HG03439 (cell line): ENCODE data around the gene PSENEN.

ENCODE experiments used
- ATAC-seq: cut with Tn5 transposase; IDR thresholded peaks from one replicate; pipeline ENCODE4 v1.9.1; 2021; ENCODE audit warnings: mild to moderate bottlenecking, moderate library complexity; ENCODE audit not compliant: unreplicated experiment

PSENEN gene

GRCh38 chr19:35745328-35746086 is at the start of gene PSENEN, which contains the start of gene U2AF1L4:
Gene PSENEN (plus strand): TSS chr19:35745651. CDS start chr19:35745931, 280 bp downstream.
Gene U2AF1L4 (minus strand): TSS chr19:35745418. CDS start chr19:35745391, 27 bp downstream.
- ATAC-seq: peak; percentile 44

GRCh38 chr19:35695895-35696422 is 49.5 kb upstream of the PSENEN start:
- ATAC-seq: no peak

GRCh38 chr19:35696835-35697234 is 48.6 kb upstream of the PSENEN start:
- no peak for ATAC-seq

- ATAC-seq: peak; percentile 93
Measured at GRCh38 chr19:35702223-35703012, 43.0 kb upstream of the PSENEN start.

- no peak for ATAC-seq
Measured at GRCh38 chr19:35703343-35703742, 42.1 kb upstream of the PSENEN start.

GRCh38 chr19:35704218-35704617 is 41.2 kb upstream of the PSENEN start, which contains the start of gene ZBTB32:
Gene ZBTB32 (plus strand): TSS chr19:35704558. CDS start chr19:35714627, 10,069 bp downstream.
- no peak for ATAC-seq

- no peak for ATAC-seq
Measured at GRCh38 chr19:35708391-35708790, 37.1 kb upstream of the PSENEN start.

- ATAC-seq: peak; percentile 28
Measured at GRCh38 chr19:35710784-35711723, 34.4 kb upstream of the PSENEN start.

GRCh38 chr19:35712567-35713505 is 32.6 kb upstream of the PSENEN start:
- ATAC-seq: no peak

- ATAC-seq: no peak
Measured at GRCh38 chr19:35713506-35713850, 32.0 kb upstream of the PSENEN start.

- ATAC-seq: no peak
Measured at GRCh38 chr19:35713904-35714495, 31.5 kb upstream of the PSENEN start.

- no peak for ATAC-seq
Measured at GRCh38 chr19:35714601-35715354, 30.7 kb upstream of the PSENEN start.

GRCh38 chr19:35715355-35715809 is 30.1 kb upstream of the PSENEN start:
- ATAC-seq: no peak

GRCh38 chr19:35715981-35716800 is 29.3 kb upstream of the PSENEN start:
- peak; percentile 4 for ATAC-seq

- ATAC-seq: peak; percentile 61
Measured at GRCh38 chr19:35716801-35717664, 28.4 kb upstream of the PSENEN start.

- ATAC-seq: peak; percentile 0
Measured at GRCh38 chr19:35717665-35718344, 27.6 kb upstream of the PSENEN start, which contains the start of gene KMT2B. Gene KMT2B (plus strand): TSS chr19:35718003. CDS start chr19:35718019, 16 bp downstream.
